HepG2 (cell line): ENCODE data around the gene NCBP2. TPM values are rescaled to one million over a fixed set of nuclear protein-coding genes. Genes with fewer than 3 reads are reported as not detected.

ENCODE experiments used
- CEBPZ ChIP-seq: IDR thresholded peaks from 2 replicates; pipeline ENCODE4 v1.6.1; 2012; ENCODE audit warnings: low read length, improper control_type of control experiment
- EZH2 ChIP-seq: conservative IDR thresholded peaks from 2 replicates; pipeline ENCODE4 v1.6.1; 2012; ENCODE audit warnings: mild to moderate bottlenecking, low read depth, low read length, moderate library complexity
- HDAC1 ChIP-seq: sonication (generic); formaldehyde crosslinking; IDR thresholded peaks from 2 replicates; pipeline ENCODE4 v1.5.1; 2020; ENCODE audit warnings: mild to moderate bottlenecking, missing genetic modification reagents
- HOXA7 ChIP-seq: sonication (generic); formaldehyde crosslinking; IDR thresholded peaks from 2 replicates; pipeline ENCODE4 v1.8.1; 2022; ENCODE audit warnings: mild to moderate bottlenecking, missing genetic modification reagents, moderate library complexity
- HOXA9 ChIP-seq: sonication (generic); formaldehyde crosslinking; IDR thresholded peaks from 2 replicates; pipeline ENCODE4 v1.8.1; 2022; ENCODE audit warnings: missing genetic modification reagents, mild to moderate bottlenecking, moderate library complexity, borderline replicate concordance
- IKZF1 ChIP-seq: fragments of 450-650 bp; IDR thresholded peaks from 2 replicates; pipeline ENCODE4 v1.7.1; 2016
- KDM1A ChIP-seq: IDR thresholded peaks from 2 replicates; pipeline ENCODE4 v1.6.1; 2016; ENCODE audit warnings: missing compliant biosample characterization
- MXD1 ChIP-seq: sonication (generic); formaldehyde crosslinking; IDR thresholded peaks from 2 replicates; pipeline ENCODE4 v1.4.0; 2020; ENCODE audit warnings: mild to moderate bottlenecking, missing genetic modification reagents
- MZF1 ChIP-seq: sonication (generic); formaldehyde crosslinking; IDR thresholded peaks from 2 replicates; pipeline ENCODE4 v1.8.1; 2023; ENCODE audit warnings: mild to moderate bottlenecking, missing genetic modification reagents, borderline replicate concordance
- NPAS2 ChIP-seq: sonication (generic); formaldehyde crosslinking; IDR thresholded peaks from 2 replicates; pipeline ENCODE4 v1.8.0; 2022; ENCODE audit warnings: mild to moderate bottlenecking, missing genetic modification reagents, borderline replicate concordance
- PAWR ChIP-seq: sonication (generic); formaldehyde crosslinking; IDR thresholded peaks from 2 replicates; pipeline ENCODE4 v1.4.0; 2020; ENCODE audit warnings: missing genetic modification reagents, mild to moderate bottlenecking, borderline replicate concordance
- RBFOX2 ChIP-seq: fragments of 200-400 bp; formaldehyde crosslinking; IDR thresholded peaks from 2 replicates; pipeline ENCODE4 v1.6.1; 2017; ENCODE audit warnings: low read depth, mild to moderate bottlenecking, low read length
- SNAPC2 ChIP-seq: sonication (generic); formaldehyde crosslinking; IDR thresholded peaks from 2 replicates; pipeline ENCODE4 v1.8.1; 2022; ENCODE audit warnings: mild to moderate bottlenecking, missing genetic modification reagents
- SOX6 ChIP-seq, 2 experiments: fragments of 450-650 bp in 1 of 2; sonication (generic) in 1 of 2; formaldehyde crosslinking in 1 of 2; IDR thresholded peaks; 2 replicates each; pipeline versions ENCODE4 v1.4.0 to v1.6.1; 2017 to 2020; ENCODE audit warnings: antibody characterized with exemption in 1 of 2, mild to moderate bottlenecking in 1 of 2, missing genetic modification reagents in 1 of 2
- SP2 ChIP-seq: sonication (generic); formaldehyde crosslinking; IDR thresholded peaks from 2 replicates; pipeline ENCODE4 v1.5.1; 2020; ENCODE audit warnings: mild to moderate bottlenecking, missing genetic modification reagents
- ZBTB38 ChIP-seq: sonication (generic); formaldehyde crosslinking; IDR thresholded peaks from 2 replicates; pipeline ENCODE4 v1.5.1; 2020; ENCODE audit warnings: mild to moderate bottlenecking, missing genetic modification reagents
- ZFAT ChIP-seq: sonication (generic); formaldehyde crosslinking; conservative IDR thresholded peaks from 2 replicates; pipeline ENCODE4 v1.8.1; 2023; ENCODE audit warnings: missing genetic modification reagents, inconsistent platforms
- ZFP1 ChIP-seq: IDR thresholded peaks from 2 replicates; pipeline ENCODE4 v1.6.1; 2016
- ZNF317 ChIP-seq: sonication (generic); formaldehyde crosslinking; IDR thresholded peaks from 2 replicates; pipeline ENCODE4 v1.5.0; 2020; ENCODE audit warnings: mild to moderate bottlenecking, missing genetic modification reagents
- ZNF367 ChIP-seq: sonication (generic); formaldehyde crosslinking; IDR thresholded peaks from 2 replicates; pipeline ENCODE4 v1.4.0; 2020; ENCODE audit warnings: missing genetic modification reagents, borderline replicate concordance
- ZNF446 ChIP-seq: sonication (generic); formaldehyde crosslinking; IDR thresholded peaks from 2 replicates; pipeline ENCODE4 v1.5.0; 2020; ENCODE audit warnings: mild to moderate bottlenecking, missing genetic modification reagents
- ZNF652 ChIP-seq: IDR thresholded peaks from 2 replicates; pipeline ENCODE4 v1.6.1; 2016; ENCODE audit warnings: low read depth, borderline replicate concordance
- ZNF790 ChIP-seq: sonication (generic); formaldehyde crosslinking; IDR thresholded peaks from 2 replicates; pipeline ENCODE4 v1.8.0; 2022; ENCODE audit warnings: missing genetic modification reagents, mild to moderate bottlenecking, borderline replicate concordance
- ZNF883 ChIP-seq: sonication (generic); formaldehyde crosslinking; IDR thresholded peaks from 2 replicates; pipeline ENCODE4 v1.5.1; 2020; ENCODE audit warnings: mild to moderate bottlenecking, missing genetic modification reagents; ENCODE audit errors: not compliant biosample characterization
- ZSCAN12 ChIP-seq: sonication (generic); formaldehyde crosslinking; IDR thresholded peaks from 2 replicates; pipeline ENCODE4 v1.9.0; 2021; ENCODE audit warnings: mild to moderate bottlenecking, missing genetic modification reagents
- polyA plus RNA-seq, 8 experiments: library from polyadenylated mRNA; depleted of rRNA in 3 of 8; stranded (reverse) in 7 of 8; unstranded in 1 of 8; fragments of >200 nt; fragmentation: Illumina TruSeq in 4 of 8; extraction: Trizol in 4 of 8; gene quantifications; 2 replicates each; pipeline versions ENCODE4 v1.2.1 to v1.2.3, GENCODE V29; 2011 to 2016; ENCODE audit warnings: low read depth in 4 of 8, missing spikeins in 1 of 8, mixed read lengths in 1 of 8; ENCODE audit not compliant: insufficient read depth in 1 of 8
- total RNA-seq, 5 experiments: library from RNA; depleted of rRNA; stranded (reverse); fragments of >200 nt; fragmentation: Illumina TruSeq; extraction: Trizol; gene quantifications; 2 replicates each; pipeline ENCODE4 v1.2.3, GENCODE V29; 2016; ENCODE audit warnings: low read depth in 1 of 5

Gene NCBP2
- total and polyA plus RNA-seq, 2 of the 13 experiments (the other 11 are each of a cell fraction or from before 2014, with no cell fraction given), result 58.7 to 95.5 TPM

GRCh38 chr3:196967412-196968232 is 25.3 kb upstream of the NCBP2 start (continued):
- TF ChIP-seq ZNF317 (CRISPR knock-in tag) (no peak), ZNF652 (CRISPR knock-in tag) (0 out of 2 replicates have a peak, but pooled peaks have one; percentile 12), ZFAT (CRISPR knock-in tag) (no peak), ZSCAN12 (CRISPR knock-in tag) (no peak), MXD1 (CRISPR knock-in tag) (no peak), ZBTB38 (CRISPR knock-in tag) (peak; percentile 98), KDM1A (CRISPR knock-in tag) (no peak), SNAPC2 (CRISPR knock-in tag) (0 out of 2 replicates have a peak, but pooled peaks have one; percentile 22), IKZF1 (no peak), HDAC1 (peak; percentile 4; the same call in 1 of the 2 replicates), ZFP1 (CRISPR knock-in tag) (no peak), EZH2 (no peak), HOXA9 (CRISPR knock-in tag) (no peak), ZNF367 (CRISPR knock-in tag) (no peak), HOXA7 (CRISPR knock-in tag) (0 out of 2 replicates have a peak, but pooled peaks have one; percentile 0), SP2 (CRISPR knock-in tag) (no peak), SOX6 (IDR thresholded peaks at IDR 0.05) (no peak), SOX6 (CRISPR knock-in tag; IDR thresholded peaks at IDR 0.05) (no peak), PAWR (CRISPR knock-in tag) (no peak), ZNF790 (CRISPR knock-in tag) (0 out of 2 replicates have a peak, but pooled peaks have one; percentile 66), ZNF446 (CRISPR knock-in tag) (peak; percentile 57; the same call in 1 of the 2 replicates), MZF1 (CRISPR knock-in tag) (no peak), ZNF883 (no peak), NPAS2 (CRISPR knock-in tag) (0 out of 2 replicates have a peak, but pooled peaks have one; percentile 9), RBFOX2 (no peak), CEBPZ (no peak)
